KG1 (cell line): ENCODE results near the gene PRR5.

Experiments used
- DNase-seq: peaks from one replicate; lab custom pipeline; 2025; lab: John Stamatoyannopoulos, UW

PRR5 gene

GRCh38 chr22:44719586-44720368 lies 17.8 kb downstream of the PRR5 start:
- no peak for DNase-seq

- DNase-seq, result no peak
Measured at GRCh38 chr22:44721213-44721612, 19.2 kb downstream of the PRR5 start.

GRCh38 chr22:44722611-44723010 lies 20.6 kb downstream of the PRR5 start:
- no peak for DNase-seq

- no peak for DNase-seq
Measured at GRCh38 chr22:44723801-44724200, 21.8 kb downstream of the PRR5 start.

- DNase-seq, result no peak
Measured at GRCh38 chr22:44724416-44724815, 22.4 kb downstream of the PRR5 start.

- no peak for DNase-seq
Measured at GRCh38 chr22:44724859-44725258, 22.9 kb downstream of the PRR5 start.

- no peak for DNase-seq
Measured at GRCh38 chr22:44726439-44726838, 24.4 kb downstream of the PRR5 start.

GRCh38 chr22:44727148-44727547 lies 25.1 kb downstream of the PRR5 start:
- DNase-seq, result no peak

GRCh38 chr22:44727709-44728108 lies 25.7 kb downstream of the PRR5 start:
- no peak for DNase-seq

- no peak for DNase-seq
Measured at GRCh38 chr22:44728761-44729324, 26.8 kb downstream of the PRR5 start.

GRCh38 chr22:44729391-44730021 lies 27.5 kb downstream of the PRR5 start:
- DNase-seq, result no peak

GRCh38 chr22:44730022-44730393 lies 28.0 kb downstream of the PRR5 start:
- no peak for DNase-seq

GRCh38 chr22:44730490-44731356 lies 28.7 kb downstream of the PRR5 start:
- no peak for DNase-seq

GRCh38 chr22:44731357-44731970 lies 29.5 kb downstream of the PRR5 start:
- no peak for DNase-seq

- no peak for DNase-seq
Measured at GRCh38 chr22:44732017-44732561, 30.1 kb downstream of the PRR5 start.

GRCh38 chr22:44732661-44733060 lies 30.7 kb downstream of the PRR5 start:
- DNase-seq, result no peak

- DNase-seq, result no peak
Measured at GRCh38 chr22:44733426-44734106, 31.6 kb downstream of the PRR5 start.

GRCh38 chr22:44734278-44734677 lies 32.3 kb downstream of the PRR5 start:
- DNase-seq, result no peak

GRCh38 chr22:44734801-44735517 lies 33.0 kb downstream of the PRR5 start:
- no peak for DNase-seq
